Parathyroid adenoma (tissue), 2 donors: Measurements from ENCODE around the gene PLA2G4A.

Experiments
- H2AFZ ChIP-seq: fragments of 300-600 bp; sonication (generic); one replicate; pipeline ENCODE4 v1.7.0; 2017; ENCODE audit warnings: antibody characterized with exemption, mild to moderate bottlenecking
- H3K27ac ChIP-seq: fragments of 300-600 bp; sonication (generic); one replicate; pipeline ENCODE4 v1.7.0; 2017
- H3K27me3 ChIP-seq: fragments of 300-600 bp; sonication (generic); one replicate; pipeline ENCODE4 v1.7.0; 2017; ENCODE audit warnings: low read length; ENCODE audit not compliant: control insufficient read depth, insufficient read depth
- H3K36me3 ChIP-seq: fragments of 300-600 bp; sonication (generic); one replicate; pipeline ENCODE4 v1.7.0; 2017; ENCODE audit warnings: low read length; ENCODE audit not compliant: control insufficient read depth, insufficient read depth
- H3K4me1 ChIP-seq: fragments of 300-600 bp; sonication (generic); one replicate; pipeline ENCODE4 v1.7.0; 2017; ENCODE audit warnings: control low read depth
- H3K4me2 ChIP-seq: fragments of 300-600 bp; sonication (generic); one replicate; pipeline ENCODE4 v1.7.0; 2017; ENCODE audit warnings: low read length
- H3K4me3 ChIP-seq: fragments of 300-600 bp; sonication (generic); one replicate; pipeline ENCODE4 v1.7.0; 2017; ENCODE audit warnings: low read depth, low read length
- H3K79me2 ChIP-seq: fragments of 300-600 bp; sonication (generic); one replicate; pipeline ENCODE4 v1.7.0; 2017; ENCODE audit warnings: control low read depth
- H3K9ac ChIP-seq: fragments of 300-600 bp; sonication (generic); one replicate; pipeline ENCODE4 v1.7.0; 2017; ENCODE audit warnings: mild to moderate bottlenecking
- H3K9me3 ChIP-seq: fragments of 300-600 bp; sonication (generic); one replicate; pipeline ENCODE4 v1.7.0; 2017; ENCODE audit warnings: low read length; ENCODE audit not compliant: control insufficient read depth
- CTCF ChIP-seq: fragments of 300-600 bp; sonication (generic); IDR thresholded peaks from one replicate; pipeline ENCODE4 v1.7.0; 2017; ENCODE audit warnings: antibody characterized with exemption, mild to moderate bottlenecking
- donor health status: primary hyperparathyroidism.

PLA2G4A gene

DNA sequence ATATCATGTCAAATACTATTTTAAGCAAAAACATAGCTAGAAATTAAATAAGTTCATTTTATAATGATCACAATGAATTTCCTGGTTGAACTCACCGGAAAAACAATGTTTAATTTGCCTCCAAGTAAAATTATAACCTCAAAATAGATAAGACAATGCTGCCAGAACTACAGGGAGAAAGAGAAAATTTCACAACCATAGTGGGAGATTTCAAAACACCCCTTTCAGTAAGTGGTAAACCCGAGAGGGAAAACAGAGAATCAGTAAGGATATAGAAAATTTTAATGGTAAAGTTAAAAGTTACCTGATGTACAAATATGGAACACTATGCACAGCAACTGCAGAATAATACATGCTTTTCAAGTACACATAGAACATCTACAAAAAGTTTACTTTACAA, 43.2 kb upstream of the PLA2G4A start:
- Histone ChIP-seq H3K4me2 (no peak overlapping the region), H3K79me2 (peaks cover 10% of the 10 kb centered on the region)
- TF ChIP-seq CTCF, result no peak

GRCh38 chr1:186790101-186790500, 38.6 kb upstream of the PLA2G4A start:
- Histone ChIP-seq H3K9ac (no peak overlapping the region), H3K79me2 (peaks cover 15% of the 10 kb centered on the region), H3K4me2 (no peak overlapping the region), H2AFZ (no peak overlapping the region), H3K27ac (no peak overlapping the region), H3K9me3 (no peaks in the 10 kb centered on the region), H3K4me3 (no peak overlapping the region), H3K36me3 (no peaks in the 10 kb centered on the region), H3K4me1 (no peaks in the 10 kb centered on the region), H3K27me3 (no peaks in the 10 kb centered on the region)
- TF ChIP-seq CTCF, result no peak

More for the DNA sequence above, 43.2 kb upstream of the PLA2G4A start:
- Histone ChIP-seq H3K9ac (no peak overlapping the region), H3K4me1 (no peaks in the 10 kb centered on the region), H3K27me3 (no peaks in the 10 kb centered on the region), H3K36me3 (no peaks in the 10 kb centered on the region), H3K9me3 (no peaks in the 10 kb centered on the region), H3K27ac (no peak overlapping the region), H3K4me3 (no peak overlapping the region), H2AFZ (no peak overlapping the region)

DNA sequence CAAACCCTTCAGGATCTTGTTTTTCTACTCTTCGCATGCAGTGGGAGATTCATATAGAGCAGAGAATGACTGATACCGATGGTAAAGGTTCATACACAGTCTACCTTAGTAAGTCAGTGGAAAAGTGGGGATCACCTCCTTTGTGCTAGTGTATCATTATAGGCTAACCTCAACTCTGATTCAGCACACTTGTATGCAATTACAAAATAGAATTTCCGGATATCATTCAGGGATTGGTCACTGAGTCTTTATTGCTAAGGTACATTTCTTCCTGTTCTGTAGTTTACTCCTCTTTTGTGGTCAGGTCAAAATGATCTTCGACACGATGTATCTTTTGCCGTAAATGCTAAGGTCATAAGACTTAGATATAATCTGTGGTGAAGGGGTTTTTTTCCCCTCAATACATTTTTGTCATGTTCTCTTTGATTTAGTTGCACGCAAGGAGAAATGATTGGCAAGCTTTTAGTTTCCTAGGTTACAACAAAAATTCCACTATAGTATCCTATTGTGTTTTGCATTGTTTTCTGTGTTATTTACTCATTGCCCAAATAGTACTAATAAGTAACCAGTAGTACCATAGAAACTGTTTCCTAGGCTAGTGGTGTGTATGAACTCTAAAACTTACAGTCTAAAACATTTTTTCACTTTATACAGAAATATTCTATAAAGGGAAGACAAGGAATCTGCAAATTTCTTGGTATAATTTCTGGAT, 35.7 kb upstream of the PLA2G4A start:
- TF ChIP-seq CTCF, result no peak
- H2AFZ ChIP-seq, result no peak overlapping the region
- no peaks in the 10 kb centered on the region for H3K4me1 ChIP-seq
- H3K27me3 ChIP-seq, result no peaks in the 10 kb centered on the region
- H3K4me3 ChIP-seq, result no peak overlapping the region
- H3K79me2 ChIP-seq, result peaks cover 15% of the 10 kb centered on the region
- H3K36me3 ChIP-seq, result no peaks in the 10 kb centered on the region
- no peak overlapping the region for H3K4me2 ChIP-seq
- H3K27ac ChIP-seq, result no peak overlapping the region
- no peak overlapping the region for H3K9ac ChIP-seq
- H3K9me3 ChIP-seq, result no peaks in the 10 kb centered on the region

GRCh38 chr1:186793582-186793927, 35.2 kb upstream of the PLA2G4A start:
- no peak overlapping the region for H3K27ac ChIP-seq
- H3K4me3 ChIP-seq, result no peak overlapping the region

More at GRCh38 chr1:186793582-186793927, 35.2 kb upstream of the PLA2G4A start:
- H3K79me2 ChIP-seq, result peaks cover 15% of the 10 kb centered on the region
- H3K4me2 ChIP-seq, result no peak overlapping the region
- no peak overlapping the region for H3K9ac ChIP-seq
- H2AFZ ChIP-seq, result no peak overlapping the region
- no peaks in the 10 kb centered on the region for H3K4me1 ChIP-seq
- H3K36me3 ChIP-seq, result no peaks in the 10 kb centered on the region
- no peaks in the 10 kb centered on the region for H3K9me3 ChIP-seq
- H3K27me3 ChIP-seq, result no peaks in the 10 kb centered on the region
- no peak for TF ChIP-seq CTCF
